ENCODE data around the gene FGF18. TPM values are rescaled to one million over a fixed set of nuclear protein-coding genes. Genes with fewer than 3 reads are reported as not detected.

The FGF18 gene
- total RNA-seq, 4 donors from 2014 or later, result 1.4 to 3.0 TPM; not detected in 2

Small RNAs within 50 kb of the gene (microRNA-seq; reads per million reads assigned to microRNA genes)
- gene MIR3912 (ENCODE audit: borderline microRNAs expressed, borderline replicate concordance), result 2.9 reads per million

Small RNAs within 50 kb of the gene (small RNA-seq; reads per million reads assigned to genes)
- gene MIR3912, result 0.24 reads per million

Other genes starting within 250 kb of the FGF18 start
- not detected for gene TLX3, start 110.4 kb upstream of the FGF18 start, total RNA-seq
- over 10,000 TPM in 1 of 4 donors, 1,000 to 10,000 TPM in 3; 1,265 to 21,851 (median 1,493) TPM for gene NPM1, start 31.8 kb upstream of the FGF18 start, total RNA-seq

Measured in uterus (tissue), 4 donors.